NCI-H1105 treated with DMSO at 0.1 percent for 48 hours (cell line): ENCODE measurements around the gene EPS8L3.
"Not testable (repeated sequence)": the region's sequence is repeated elsewhere in the genome, so short reads cannot be mapped to it uniquely, and the experiment has no call there.

Experiments
- DNase-seq: peaks from one replicate; lab custom pipeline; 2025; lab: John Stamatoyannopoulos, UW

Gene EPS8L3, protein sequence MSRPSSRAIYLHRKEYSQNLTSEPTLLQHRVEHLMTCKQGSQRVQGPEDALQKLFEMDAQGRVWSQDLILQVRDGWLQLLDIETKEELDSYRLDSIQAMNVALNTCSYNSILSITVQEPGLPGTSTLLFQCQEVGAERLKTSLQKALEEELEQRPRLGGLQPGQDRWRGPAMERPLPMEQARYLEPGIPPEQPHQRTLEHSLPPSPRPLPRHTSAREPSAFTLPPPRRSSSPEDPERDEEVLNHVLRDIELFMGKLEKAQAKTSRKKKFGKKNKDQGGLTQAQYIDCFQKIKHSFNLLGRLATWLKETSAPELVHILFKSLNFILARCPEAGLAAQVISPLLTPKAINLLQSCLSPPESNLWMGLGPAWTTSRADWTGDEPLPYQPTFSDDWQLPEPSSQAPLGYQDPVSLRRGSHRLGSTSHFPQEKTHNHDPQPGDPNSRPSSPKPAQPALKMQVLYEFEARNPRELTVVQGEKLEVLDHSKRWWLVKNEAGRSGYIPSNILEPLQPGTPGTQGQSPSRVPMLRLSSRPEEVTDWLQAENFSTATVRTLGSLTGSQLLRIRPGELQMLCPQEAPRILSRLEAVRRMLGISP

DNA sequence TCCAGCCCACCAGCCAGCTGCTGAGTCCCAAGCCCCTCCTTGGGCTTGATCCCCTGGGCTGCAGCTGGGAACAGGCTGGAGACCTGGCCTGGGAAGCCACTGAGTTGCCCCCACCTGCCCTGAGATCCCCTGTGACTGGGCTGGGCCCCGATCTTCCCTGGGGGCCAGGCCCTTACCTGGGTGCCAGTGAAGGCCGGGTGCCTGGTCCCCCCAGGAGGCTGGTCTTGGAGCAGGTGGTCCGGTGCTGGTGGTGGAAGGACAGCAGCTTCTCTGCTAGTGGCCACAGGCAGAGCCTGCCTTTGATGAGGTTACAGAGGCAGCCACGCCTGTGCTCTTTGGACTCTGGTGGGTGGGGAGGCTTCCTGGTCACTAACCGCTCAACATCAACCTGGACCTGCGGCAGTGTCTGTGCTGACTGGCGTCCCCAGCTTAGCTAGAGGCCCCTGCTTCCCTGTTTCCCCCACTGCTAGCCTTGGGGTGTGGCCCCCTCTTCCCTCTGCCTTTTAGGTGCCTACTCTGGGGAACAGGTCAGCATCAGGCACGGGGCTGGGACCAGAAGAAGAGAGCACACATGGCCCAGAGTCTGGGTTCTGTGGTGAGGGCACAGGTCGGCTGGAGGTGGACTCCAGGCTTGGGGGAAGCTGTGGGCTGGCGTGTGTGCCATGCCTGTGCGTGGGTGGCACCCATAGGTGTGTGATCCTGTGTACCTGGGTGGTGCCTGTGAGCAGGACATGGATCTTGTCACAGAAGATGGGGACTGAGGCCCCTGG, at the start of gene EPS8L3:
EPS8L3 (minus strand) TSS at position 278 of the 770 bp plus-strand sequence. CDS start 2,174 bp downstream, outside the sequence.
- no peak for DNase-seq

GRCh38 chr1:109812691-109813393, 49.1 kb upstream of the EPS8L3 start:
- DNase-seq, result no peak

DNA sequence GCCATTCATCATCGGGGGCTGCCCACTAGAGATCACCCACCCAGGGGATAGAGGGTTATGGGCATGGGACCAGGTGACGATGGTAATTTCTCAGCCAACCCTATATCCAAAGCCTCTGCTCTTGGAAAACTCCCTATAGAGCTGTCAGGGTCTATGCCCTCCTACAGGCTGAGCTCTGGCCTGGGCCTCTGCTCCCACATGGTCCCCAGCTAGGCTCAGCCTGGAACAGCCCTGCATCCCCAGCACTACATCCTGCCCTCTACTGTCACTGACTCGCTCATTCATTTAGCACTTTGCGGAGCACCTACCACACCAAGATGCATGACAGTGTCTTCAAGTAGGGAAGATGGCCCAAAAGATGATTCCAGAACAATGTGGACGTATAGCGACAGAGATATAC, 45.0 kb upstream of the EPS8L3 start:
- DNase-seq, result no peak

GRCh38 chr1:109807822-109808680, 44.3 kb upstream of the EPS8L3 start:
- DNase-seq, result no peak

DNA sequence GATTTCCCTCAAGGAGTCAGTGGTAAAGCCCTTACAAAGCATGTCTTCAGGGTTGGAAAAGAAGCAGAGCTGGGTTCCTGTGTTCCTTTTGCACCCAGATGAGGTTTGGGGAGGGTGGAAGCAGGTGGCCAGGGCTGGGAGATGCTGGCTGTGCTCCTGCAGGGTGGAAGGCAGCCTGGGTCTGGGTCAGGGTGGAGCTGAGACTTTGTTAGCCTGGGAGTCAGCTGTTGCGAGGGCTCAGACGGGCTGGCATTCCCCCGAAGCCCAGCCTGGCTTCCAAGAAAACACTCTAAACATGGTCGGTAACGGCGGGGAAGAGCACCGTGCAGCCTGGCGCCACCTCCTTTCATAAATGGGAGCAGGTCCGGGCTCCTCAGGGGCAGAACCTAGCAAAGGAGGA, 43.7 kb upstream of the EPS8L3 start:
- no peak for DNase-seq

- no peak for DNase-seq
Observed at GRCh38 chr1:109806733-109807400, 43.1 kb upstream of the EPS8L3 start.

GRCh38 chr1:109805486-109806165, 41.9 kb upstream of the EPS8L3 start:
- DNase-seq, result peak; percentile 22

DNA sequence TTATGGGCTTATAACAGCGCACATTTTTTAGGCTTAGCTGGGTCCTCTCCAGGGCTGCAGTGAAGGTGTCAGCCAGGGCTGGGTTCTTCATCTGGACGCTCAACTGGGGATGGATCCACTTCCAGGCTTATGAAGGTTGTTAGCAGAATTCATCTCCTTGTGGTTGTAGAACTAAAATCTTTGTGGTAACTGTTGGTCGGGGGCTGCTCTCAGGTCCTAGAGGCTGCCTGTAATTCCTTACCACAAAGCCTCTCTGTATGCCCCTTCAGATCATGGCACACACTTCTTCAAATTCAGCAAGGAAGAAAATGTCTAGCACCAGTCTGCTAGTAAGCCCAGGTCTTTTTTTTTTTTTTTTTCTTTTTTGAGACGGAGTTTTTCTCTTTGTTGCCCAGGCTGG, 40.9 kb upstream of the EPS8L3 start:
- no peak for DNase-seq

- DNase-seq, result no peak
Observed at GRCh38 chr1:109803901-109804331, 40.2 kb upstream of the EPS8L3 start.

DNA sequence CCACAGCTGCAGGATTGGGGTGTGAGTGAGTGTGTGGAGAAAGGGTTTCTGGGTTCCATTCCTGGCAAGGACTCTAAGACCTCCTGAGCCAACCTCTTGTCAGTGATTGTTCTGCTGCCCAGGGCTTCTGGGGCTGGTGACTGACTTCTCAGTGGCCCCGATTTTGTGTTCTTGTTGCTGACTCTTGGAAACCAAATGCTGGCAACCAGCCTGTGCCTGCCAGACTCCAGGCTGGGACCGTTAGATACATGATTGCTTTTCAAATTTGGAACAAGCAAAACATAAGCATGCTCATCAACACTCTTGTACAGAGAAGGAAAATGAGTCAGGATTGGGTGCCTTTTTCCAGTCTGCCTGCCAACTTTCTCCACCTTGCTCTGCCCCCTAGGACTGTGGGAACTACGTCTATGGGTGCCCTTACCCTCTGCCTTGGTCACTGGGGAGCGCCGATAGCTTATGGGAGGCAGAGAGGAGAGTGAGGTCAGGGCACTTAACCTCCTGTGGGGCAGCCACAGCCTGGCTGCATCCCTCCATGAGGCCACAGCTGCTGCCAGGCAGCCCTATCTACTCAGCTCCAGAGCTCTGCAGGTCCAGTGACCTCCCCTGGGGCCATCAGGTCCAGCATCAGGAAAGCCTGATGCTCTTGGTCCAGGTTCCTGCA, 39.3 kb upstream of the EPS8L3 start:
- DNase-seq, result no peak

DNA sequence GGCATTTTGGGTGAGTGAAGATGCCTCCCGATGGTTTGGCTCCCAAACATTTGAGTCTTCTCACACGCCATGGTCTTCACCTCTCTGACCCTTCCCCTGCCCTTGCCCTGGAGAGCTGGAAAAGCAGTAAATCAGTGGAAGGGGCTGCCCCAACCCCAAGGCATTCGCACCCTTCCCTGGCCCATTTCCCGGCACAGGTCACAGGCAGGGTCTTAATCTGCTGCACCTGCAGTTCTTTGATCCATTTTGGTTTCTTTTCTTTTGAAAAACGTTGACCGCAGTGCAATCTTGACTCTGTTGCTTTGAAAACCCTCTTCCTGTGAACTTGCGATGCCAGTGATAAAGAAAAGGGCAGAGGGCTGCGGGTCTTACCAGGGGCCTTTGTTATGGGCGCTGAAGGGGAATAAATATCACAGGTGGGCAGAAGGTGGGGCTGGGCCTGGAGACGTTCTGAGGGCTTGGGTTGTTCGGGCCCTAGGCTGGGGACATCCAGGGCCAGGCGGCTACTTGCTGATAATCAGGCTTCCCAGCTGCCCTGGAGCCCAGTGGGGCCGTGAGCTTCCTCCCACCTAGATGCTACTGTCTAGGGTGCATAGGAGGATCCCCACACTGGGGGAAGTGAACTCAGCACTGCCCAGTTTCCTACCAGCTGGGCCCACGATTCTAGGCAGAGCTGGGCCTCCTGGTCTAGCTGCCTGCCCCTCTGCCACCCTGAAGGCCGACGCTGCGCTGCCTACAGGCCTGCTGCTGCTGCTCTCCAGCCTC, 38.6 kb upstream of the EPS8L3 start:
- no peak for DNase-seq

- no peak for DNase-seq
Observed at GRCh38 chr1:109801791-109802135, 38.0 kb upstream of the EPS8L3 start.

- DNase-seq, result no peak
Observed at GRCh38 chr1:109800291-109800690, 36.6 kb upstream of the EPS8L3 start.

DNA sequence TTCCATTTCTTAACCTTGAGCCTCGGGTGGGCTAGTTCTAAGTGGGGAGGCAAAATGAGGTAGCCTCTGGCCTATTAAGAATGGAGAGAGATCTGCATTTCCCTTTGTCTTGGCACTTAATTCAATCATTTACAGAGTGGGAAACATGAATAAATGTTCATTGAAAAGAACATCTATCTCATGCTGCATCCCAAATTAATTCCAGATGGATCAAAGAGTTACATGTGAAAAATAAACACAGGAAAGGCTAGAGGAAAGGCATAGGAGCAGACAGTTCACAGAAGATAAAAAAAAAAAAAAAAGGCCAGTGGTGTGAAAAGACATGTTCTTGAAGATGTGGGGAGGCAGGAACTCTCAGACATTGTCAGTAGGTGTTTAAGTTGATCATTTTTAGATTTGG, 35.7 kb upstream of the EPS8L3 start:
- no peak for DNase-seq

- DNase-seq, result not testable (repeated sequence)
Observed at GRCh38 chr1:109797303-109797595, 33.5 kb upstream of the EPS8L3 start.

DNA sequence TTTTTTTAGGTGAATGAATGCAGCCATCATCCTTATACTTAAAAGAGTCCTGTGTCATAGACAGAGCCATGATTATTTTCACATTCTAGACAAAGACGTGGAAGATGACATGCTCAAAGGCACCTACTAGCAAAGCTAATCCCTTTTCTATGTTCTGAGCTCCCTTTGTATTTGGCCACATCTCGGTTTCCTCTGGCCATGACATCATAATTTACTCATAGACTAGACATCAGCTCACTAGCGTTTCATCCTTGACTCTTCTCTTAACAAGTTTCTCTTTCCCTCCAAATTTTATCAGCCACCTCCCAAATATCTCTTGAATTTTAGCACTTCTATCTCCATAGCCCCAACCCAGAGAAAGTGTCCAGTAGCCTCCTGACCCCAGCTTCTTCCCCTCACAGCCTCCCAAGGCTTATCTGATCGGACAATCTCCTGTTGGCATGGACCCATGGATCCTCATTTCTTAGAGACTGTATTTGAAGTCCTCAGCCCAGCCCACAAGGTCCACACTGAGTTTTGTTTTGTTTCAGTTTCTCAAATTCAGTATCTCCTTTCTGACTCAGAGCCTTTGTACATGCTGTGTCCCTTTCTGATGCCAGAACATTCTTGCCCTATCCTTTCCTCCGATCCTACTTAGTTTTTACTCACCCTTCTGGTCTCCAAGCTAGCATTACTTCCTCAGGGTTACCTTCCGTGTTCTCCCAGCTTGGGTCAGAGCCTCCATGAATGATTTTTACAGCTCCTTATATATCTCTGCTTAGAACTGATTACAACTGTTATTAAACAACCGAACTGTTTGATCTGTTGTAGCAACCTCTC, 33.0 kb upstream of the EPS8L3 start:
- DNase-seq, result no peak

DNA sequence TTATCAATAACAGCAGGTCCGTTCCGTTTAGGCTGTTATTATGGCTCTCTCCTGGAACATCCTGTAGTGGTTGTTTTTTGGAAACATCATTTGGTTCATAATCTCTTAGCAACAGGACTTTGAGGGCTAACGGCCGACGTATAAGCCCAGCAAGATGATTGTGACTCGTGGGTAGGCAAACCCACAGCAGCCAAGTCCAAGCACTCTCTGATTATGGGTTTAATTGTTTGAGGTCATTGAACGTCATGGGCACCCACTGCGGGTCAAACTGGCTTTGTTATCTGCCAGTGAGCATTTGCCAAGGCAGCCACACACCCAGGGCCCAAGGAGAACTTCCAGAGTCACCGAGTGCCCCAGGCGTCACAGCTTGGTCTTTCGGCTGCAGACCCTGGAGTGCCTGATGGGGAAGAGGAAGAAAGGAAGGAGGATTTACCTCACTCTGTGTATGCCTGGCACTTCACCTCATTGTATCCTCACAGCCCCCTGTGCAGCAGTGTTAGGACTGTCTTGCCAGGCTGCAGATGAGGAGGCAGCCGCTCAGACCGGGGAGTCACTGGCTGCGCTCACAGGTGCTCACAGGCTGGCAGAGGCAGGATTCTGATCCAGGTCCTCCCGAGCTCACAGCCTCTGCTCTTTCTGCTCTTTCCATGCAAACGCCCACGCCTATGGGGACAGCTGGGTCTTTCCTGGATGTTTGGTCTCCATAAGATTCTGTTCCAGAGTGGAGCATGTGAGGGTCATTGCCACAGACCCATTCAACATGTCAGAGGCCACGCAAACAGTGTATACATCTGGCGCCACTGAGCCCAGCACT, 30.8 kb upstream of the EPS8L3 start:
- DNase-seq, result no peak
